Bone marrow (tissue), 2 donors: ENCODE results near the gene DNASE1L1.

Experiments
- DNase-seq, 2 donors: peaks; one replicate each; lab custom pipeline; 2025; lab: John Stamatoyannopoulos, UW

The DNASE1L1 gene

GRCh38 chrX:154367474-154368308, 41.4 kb downstream of the DNASE1L1 start:
- DNase-seq = no peak

GRCh38 chrX:154366666-154367055, 42.4 kb downstream of the DNASE1L1 start:
- no peak for DNase-seq

- no peak for DNase-seq
Observed at GRCh38 chrX:154365997-154366665, 42.9 kb downstream of the DNASE1L1 start.

- no peak for DNase-seq
Observed at GRCh38 chrX:154365052-154365600, 43.9 kb downstream of the DNASE1L1 start.

DNA sequence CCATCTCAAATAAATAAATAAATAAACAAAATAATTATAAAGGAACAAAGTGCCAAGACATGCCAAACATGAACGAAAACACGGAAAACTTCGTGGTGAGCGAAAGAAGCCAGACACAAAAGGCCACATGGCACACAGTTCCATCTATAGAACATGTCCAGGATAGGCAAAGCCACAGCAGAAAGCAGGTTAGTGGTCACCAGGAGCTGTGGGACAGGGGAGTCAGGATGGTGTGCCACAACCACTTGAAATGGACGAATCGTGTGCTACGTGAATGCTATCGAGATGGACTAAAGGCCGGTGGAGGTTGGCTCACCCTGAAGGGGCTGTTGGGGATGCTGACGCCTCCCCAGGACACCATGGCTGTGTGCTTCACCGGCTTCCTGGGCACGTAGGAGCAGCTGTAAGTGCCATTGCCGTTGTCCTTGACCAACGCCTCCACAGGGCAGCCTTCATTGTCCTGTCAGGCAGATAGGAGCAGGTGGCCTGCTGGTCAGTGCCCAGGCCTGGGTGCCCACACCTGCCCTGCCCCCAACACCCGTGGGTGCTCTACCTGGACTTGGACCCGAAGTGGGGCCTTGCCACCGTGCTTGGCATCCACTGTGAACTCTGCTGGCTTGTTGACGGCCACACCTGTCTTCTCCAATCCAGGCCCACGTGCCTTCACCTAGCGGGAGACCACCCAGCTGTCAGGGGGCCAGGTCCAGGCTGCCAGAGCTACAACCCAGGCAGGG, 45.2 kb downstream of the DNASE1L1 start:
- no peak for DNase-seq

DNA sequence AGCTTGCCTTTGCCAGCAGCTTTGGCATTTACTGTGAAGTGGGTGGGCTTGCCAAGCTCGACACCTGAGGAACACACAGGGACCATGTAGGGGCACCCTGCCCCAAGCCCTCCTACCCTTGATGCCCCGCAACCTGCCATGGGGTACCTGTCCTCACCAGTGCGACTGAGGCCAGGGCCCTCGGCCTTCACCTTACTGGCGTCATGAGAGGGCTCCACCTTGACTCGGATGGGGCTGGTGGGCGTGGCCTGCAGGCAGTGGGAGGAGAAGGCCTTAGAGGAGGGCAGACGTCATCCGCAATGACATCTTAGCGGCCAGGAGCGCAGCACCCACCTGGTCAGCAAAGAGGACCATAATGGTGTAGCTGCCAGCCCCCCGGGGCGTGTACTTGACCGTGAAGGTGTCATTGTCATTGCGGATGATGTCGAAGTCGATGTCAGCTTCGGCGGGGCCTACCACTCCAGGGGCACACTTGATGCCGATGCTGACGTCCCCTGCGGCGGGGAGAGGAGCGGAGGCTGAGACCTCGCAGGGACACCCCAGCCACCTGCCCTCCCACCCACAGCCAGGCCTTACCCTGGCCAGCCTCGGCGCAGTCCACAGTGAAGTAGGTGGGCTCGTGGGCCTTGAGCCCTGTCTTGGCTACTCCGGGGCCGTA, 46.8 kb downstream of the DNASE1L1 start:
- no peak for DNase-seq

DNA sequence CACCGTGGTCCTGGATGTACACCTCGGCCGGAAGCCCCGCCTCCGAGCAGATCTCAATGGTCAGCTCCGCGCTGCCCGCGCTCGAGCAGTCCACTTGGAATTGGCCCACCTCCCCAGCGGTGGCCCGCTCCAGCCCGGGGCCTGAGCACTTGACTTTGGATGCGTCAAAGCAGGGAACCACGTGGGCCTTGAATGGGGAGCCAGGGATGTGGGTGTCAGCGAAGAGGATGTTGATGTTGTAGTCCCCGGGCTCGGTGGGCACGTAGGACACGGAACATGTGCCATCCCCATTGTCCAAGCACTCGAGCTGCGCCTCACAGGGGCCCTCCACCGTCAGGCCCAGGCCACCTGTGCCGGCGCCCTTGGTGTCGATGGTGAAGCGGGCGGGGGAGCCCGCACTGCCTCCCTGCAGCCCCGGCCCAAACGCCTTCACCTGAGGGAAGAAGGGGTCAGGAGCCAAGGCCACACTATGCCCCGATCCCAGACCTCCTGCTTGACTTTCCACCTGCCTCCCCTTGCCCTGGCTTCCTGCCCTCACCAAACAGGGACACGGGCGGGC, 48.8 kb downstream of the DNASE1L1 start:
- no peak for DNase-seq

DNA sequence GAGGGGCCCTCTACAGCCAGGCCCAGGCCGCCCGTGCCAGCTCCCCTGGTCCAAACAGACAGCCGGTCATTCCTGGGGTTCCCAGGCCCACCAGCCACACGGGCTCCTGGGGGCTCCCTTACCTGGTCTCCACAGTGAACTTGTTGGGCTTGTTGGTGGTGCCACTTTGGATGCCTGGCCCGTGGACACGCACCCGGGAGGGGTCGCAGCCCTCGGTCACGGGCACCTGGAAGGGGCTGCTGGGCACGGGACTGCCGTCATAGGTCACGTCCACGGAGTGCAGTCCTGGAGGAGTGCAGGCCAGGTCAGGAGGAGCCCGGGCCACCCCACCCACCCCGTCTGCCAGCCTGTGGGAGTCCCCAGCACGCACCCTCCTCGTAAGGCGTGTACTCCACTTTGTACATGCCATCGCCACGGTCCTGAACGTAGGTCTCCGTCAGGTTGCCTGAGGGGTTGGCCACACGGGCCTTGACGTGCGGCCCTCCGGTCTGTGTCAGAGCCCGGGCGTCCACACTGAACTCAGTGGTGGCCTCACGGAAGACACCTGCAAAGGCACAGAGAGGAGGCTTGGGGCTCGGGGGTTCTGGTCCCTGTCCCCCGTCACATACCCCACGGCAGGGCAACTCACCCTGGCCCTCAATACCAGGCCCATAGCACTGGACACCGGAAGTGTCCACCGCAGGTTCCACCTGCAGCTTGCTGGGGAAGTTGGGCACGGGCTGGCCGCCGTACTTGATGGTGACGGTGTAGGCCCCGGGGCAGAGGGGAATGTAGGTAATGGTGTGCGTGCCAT, 49.5 kb downstream of the DNASE1L1 start:
- no peak for DNase-seq

GRCh38 chrX:154358829-154359228, 50.2 kb downstream of the DNASE1L1 start:
- no peak for DNase-seq

DNA sequence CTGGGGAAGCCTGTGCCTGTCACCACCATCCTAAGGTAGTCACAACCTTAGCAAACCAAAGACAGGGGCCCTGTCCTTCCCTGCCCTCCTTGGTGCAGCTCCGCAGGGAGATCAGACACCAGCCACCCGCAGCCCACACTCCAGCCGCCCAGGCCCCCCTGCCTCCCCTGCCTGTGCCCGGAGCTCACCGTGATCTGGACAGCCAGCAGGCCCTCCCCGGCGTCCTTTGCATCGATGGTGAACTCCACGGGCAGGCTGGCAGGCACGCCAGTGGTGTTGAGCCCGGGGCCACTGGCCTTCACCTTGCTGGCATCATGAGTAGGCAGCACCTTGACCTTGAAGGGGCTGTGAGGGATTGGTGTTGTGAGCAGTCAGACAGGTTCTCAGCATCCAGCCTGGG, 51.0 kb downstream of the DNASE1L1 start:
- DNase-seq = no peak

DNA sequence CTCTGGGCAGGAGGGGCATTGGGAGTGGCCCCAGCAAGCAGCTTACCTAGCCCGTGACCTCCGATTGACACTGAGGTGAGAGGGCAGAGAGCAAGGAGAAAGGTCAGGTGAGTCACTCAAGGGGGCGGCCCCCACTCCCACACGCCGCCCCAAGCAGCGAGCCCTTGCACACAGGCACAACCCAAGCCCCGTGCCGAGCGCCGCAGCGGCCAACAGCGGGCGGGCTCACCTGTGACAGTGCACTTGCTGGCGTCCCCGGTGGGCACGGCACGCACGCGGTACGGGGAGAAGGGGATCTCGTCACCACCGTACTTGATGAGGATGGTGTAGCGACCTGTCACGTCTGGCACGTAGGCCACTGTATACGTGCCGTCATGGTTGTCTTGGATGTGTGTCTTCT, 51.8 kb downstream of the DNASE1L1 start:
- DNase-seq = no peak

- no peak for DNase-seq
Observed at GRCh38 chrX:154356596-154356995, 52.5 kb downstream of the DNASE1L1 start.

GRCh38 chrX:154355776-154356140, 53.3 kb downstream of the DNASE1L1 start:
- no peak for DNase-seq

DNA sequence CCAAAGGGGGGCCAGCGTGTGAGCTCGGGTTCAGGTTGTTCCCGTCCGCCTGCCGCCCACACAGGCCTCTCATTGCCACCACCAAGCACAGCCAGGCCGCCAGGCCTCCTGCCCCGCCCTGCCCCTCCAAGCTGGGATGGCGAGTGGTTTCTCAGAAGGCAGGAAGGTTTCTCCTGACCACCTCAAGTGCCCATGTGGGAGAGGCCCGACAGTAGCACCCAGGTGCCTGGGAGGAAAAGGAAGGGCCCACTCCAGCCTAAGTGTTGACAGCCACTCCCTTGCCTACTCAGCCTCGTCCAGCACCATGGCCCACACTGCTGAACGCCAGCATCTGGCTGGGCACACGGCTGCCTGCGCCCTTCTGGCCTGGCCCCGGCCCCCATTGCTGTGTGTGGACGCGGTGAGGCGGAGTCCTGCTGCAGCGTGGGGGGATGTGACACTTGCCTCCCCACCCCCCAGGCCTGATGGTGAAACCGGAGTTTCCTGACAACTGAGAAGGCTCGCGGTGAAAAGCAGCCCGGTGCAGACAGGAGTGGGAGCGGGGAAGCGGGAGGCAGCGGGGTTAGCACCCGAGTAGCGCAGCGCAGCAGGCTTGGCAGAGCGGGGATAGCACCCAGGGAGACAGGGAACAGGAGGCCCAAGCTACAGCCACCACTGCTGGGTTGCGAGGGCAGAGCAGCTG, 53.8 kb downstream of the DNASE1L1 start:
- no peak for DNase-seq

DNA sequence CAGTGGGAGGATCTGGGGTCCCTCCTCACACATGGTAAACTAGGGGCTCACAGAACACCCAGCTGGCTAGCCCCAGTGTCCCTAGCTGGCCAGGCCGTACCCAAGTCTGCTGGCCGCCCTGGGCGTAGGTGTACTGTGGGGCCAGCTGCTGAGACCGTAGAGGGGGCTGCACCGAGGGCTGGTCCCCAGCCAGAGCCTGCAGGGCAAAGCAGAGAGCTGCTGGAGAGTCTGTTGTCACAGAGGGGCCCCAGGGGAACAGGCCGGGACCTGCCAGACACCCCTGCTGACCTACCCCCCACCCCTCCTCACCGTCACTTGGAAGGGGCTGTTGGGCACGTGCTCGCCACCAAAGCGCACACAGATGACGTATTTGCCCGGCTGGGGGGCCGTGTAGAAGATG, 54.5 kb downstream of the DNASE1L1 start:
- no peak for DNase-seq

DNA sequence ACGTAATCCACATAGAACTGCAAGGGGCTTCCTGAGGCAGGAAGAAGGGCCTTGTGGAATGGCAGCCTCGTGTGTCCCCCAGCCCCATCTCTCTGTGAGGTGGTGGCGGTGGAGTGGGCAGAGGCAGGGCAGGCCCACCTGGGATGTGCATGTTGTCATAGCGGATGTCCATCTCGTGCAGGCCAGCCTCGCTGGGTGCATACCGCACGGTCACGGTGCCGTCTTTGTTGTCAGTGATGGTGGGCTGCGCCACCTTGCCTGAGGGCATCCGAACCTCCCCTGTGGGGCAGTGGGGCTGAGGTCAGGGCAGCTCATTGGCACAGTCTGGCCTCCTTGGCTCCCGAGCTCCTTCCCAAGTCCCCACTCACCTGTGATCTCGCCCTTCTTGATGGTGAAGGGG, 55.0 kb downstream of the DNASE1L1 start:
- DNase-seq = no peak

GRCh38 chrX:154353172-154353843, 55.7 kb downstream of the DNASE1L1 start:
- no peak for DNase-seq

- no peak for DNase-seq
Observed at GRCh38 chrX:154352466-154352865, 56.6 kb downstream of the DNASE1L1 start.

DNA sequence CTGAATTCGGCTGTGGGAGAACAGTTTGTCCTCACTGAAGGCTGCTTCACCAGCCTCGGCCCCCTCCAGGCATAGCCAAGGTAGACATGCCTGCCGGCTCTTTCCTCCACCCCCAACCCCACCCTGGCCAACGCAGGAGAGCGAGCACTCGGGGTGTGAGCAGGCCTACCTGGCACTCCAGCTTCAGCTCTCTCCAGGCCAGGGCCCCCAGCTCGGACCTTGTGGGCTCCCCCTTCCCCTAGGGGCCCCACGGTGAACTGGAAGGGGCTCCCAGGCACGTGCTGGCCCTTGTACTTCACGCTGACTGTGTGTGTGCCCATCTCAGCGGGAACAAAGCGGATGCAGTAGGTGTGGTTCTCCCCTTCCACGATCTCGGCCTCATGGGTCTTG, 57.0 kb downstream of the DNASE1L1 start:
- no peak for DNase-seq
